ENCODE results near the gene RAPGEF5. TPM values are rescaled to one million over a fixed set of nuclear protein-coding genes. Genes with fewer than 3 reads are reported as not detected.
A peak's percentile ranks its signal among the peaks of the same experiment; 100 is the strongest.

Gene RAPGEF5
- total RNA-seq, 2 experiments from 2014 or later: 0.66 to 0.99 TPM

GRCh38 chr7:22301790-22302189 is 55.2 kb downstream of the RAPGEF5 start:
- H3K9me3 Mint-ChIP-seq (ENCODE audit: low read depth): no peaks in the 10 kb centered on the region
- H3K36me3 Mint-ChIP-seq: no peaks in the 10 kb centered on the region
- H3K27me3 Mint-ChIP-seq: peaks cover 33% of the 10 kb centered on the region
- H3K4me1 Mint-ChIP-seq: no peaks in the 10 kb centered on the region
- ATAC-seq: no peak
- no peak overlapping the region for H3K27ac Mint-ChIP-seq
- H3K4me3 Mint-ChIP-seq: no peak overlapping the region
- DNase-seq: no peak
- CTCF ChIA-PET: no interaction called here

GRCh38 chr7:22300839-22301238 is 56.1 kb downstream of the RAPGEF5 start:
- no peak overlapping the region for H3K4me3 Mint-ChIP-seq
- no peaks in the 10 kb centered on the region for H3K36me3 Mint-ChIP-seq
- no peaks in the 10 kb centered on the region for H3K4me1 Mint-ChIP-seq
- DNase-seq (no peak), ATAC-seq (no peak)
- peaks cover 33% of the 10 kb centered on the region for H3K27me3 Mint-ChIP-seq
- CTCF ChIA-PET: interaction anchor here (1.3 kb wide), 1 partner anchor 16 kb away, joined by 3 read pairs; no protein-coding TSS in a partner anchor
- no peaks in the 10 kb centered on the region for H3K9me3 Mint-ChIP-seq (ENCODE audit: low read depth)
- H3K27ac Mint-ChIP-seq: no peak overlapping the region

- Mint-ChIP-seq H3K27ac (no peak overlapping the region), H3K4me3 (no peak overlapping the region), H3K36me3 (no peaks in the 10 kb centered on the region), H3K4me1 (peaks cover 20% of the 10 kb centered on the region), H3K9me3 (ENCODE audit: low read depth) (no peaks in the 10 kb centered on the region), H3K27me3 (peaks cover 52% of the 10 kb centered on the region)
- CTCF ChIA-PET: interaction anchor here (1.5 to 1.8 kb wide), 2 partner anchors 187 to 189 kb away, joined by 3 read pairs; no protein-coding TSS in a partner anchor
- ATAC-seq (no peak), DNase-seq (no peak)
Measured at GRCh38 chr7:22296916-22297315, 60.0 kb downstream of the RAPGEF5 start.

GRCh38 chr7:22296265-22296566 is 60.7 kb downstream of the RAPGEF5 start:
- ATAC-seq: no peak
- peaks cover 59% of the 10 kb centered on the region for H3K27me3 Mint-ChIP-seq
- no peaks in the 10 kb centered on the region for H3K36me3 Mint-ChIP-seq

GRCh38 chr7:22295402-22296264 is 61.3 kb downstream of the RAPGEF5 start:
- Mint-ChIP-seq H3K27ac (no peak overlapping the region), H3K9me3 (ENCODE audit: low read depth) (no peaks in the 10 kb centered on the region), H3K4me1 (peaks cover 20% of the 10 kb centered on the region), H3K27me3 (peaks cover 65% of the 10 kb centered on the region), H3K4me3 (no peak overlapping the region), H3K36me3 (no peaks in the 10 kb centered on the region)
- ATAC-seq: peak; percentile 38
- CTCF ChIA-PET: interaction anchor here (1.0 to 1.8 kb wide), 3 partner anchors 184 to 187 kb away, joined by 3 read pairs; no protein-coding TSS in a partner anchor
- DNase-seq: no peak

More at GRCh38 chr7:22296265-22296566, 60.7 kb downstream of the RAPGEF5 start:
- no peak overlapping the region for H3K4me3 Mint-ChIP-seq
- H3K27ac Mint-ChIP-seq: no peak overlapping the region
- H3K9me3 Mint-ChIP-seq (ENCODE audit: low read depth): no peaks in the 10 kb centered on the region
- CTCF ChIA-PET: interaction anchor here (1.0 to 1.8 kb wide), 3 partner anchors 184 to 188 kb away, joined by 3 read pairs; no protein-coding TSS in a partner anchor
- peaks cover 20% of the 10 kb centered on the region for H3K4me1 Mint-ChIP-seq
- no peak for DNase-seq

GRCh38 chr7:22292531-22292930 is 64.4 kb downstream of the RAPGEF5 start:
- DNase-seq (peak; percentile 43), ATAC-seq (peak; percentile 88)
- Mint-ChIP-seq H3K4me3 (no peak overlapping the region), H3K36me3 (no peaks in the 10 kb centered on the region), H3K27ac (no peak overlapping the region), H3K9me3 (ENCODE audit: low read depth) (peaks cover 3% of the 10 kb centered on the region), H3K4me1 (peaks cover 24% of the 10 kb centered on the region), H3K27me3 (peaks cover 71% of the 10 kb centered on the region)
- CTCF ChIA-PET: interaction anchor here (1.1 to 2.1 kb wide), 3 partner anchors 30 to 183 kb away, joined by 3 to 11 read pairs (median 3); no protein-coding TSS in a partner anchor

GRCh38 chr7:22291977-22292376 is 65.0 kb downstream of the RAPGEF5 start:
- CTCF ChIA-PET: interaction anchor here (2.1 kb wide), 1 partner anchor 182 kb away, joined by 11 read pairs; no protein-coding TSS in a partner anchor
- no peak overlapping the region for H3K27ac Mint-ChIP-seq
- no peak overlapping the region for H3K4me3 Mint-ChIP-seq
- DNase-seq: no peak
- ATAC-seq: peak; percentile 18
- H3K9me3 Mint-ChIP-seq (ENCODE audit: low read depth): peaks cover 3% of the 10 kb centered on the region
- H3K36me3 Mint-ChIP-seq: no peaks in the 10 kb centered on the region
- H3K4me1 Mint-ChIP-seq: peaks cover 24% of the 10 kb centered on the region
- peaks cover 67% of the 10 kb centered on the region for H3K27me3 Mint-ChIP-seq

GRCh38 chr7:22288202-22288601 is 68.8 kb downstream of the RAPGEF5 start:
- ATAC-seq (no peak), DNase-seq (no peak)
- CTCF ChIA-PET: no interaction called here
- Mint-ChIP-seq H3K36me3 (no peaks in the 10 kb centered on the region), H3K4me3 (no peak overlapping the region), H3K27me3 (peaks cover 55% of the 10 kb centered on the region), H3K9me3 (ENCODE audit: low read depth) (peaks cover 3% of the 10 kb centered on the region), H3K27ac (no peak overlapping the region), H3K4me1 (peaks cover 15% of the 10 kb centered on the region)

GRCh38 chr7:22287412-22287811 is 69.5 kb downstream of the RAPGEF5 start:
- Mint-ChIP-seq H3K27ac (no peak overlapping the region), H3K4me3 (no peak overlapping the region), H3K4me1 (peaks cover 7% of the 10 kb centered on the region), H3K36me3 (no peaks in the 10 kb centered on the region), H3K9me3 (ENCODE audit: low read depth) (peaks cover 3% of the 10 kb centered on the region), H3K27me3 (peaks cover 54% of the 10 kb centered on the region)
- CTCF ChIA-PET: no interaction called here
- DNase-seq (no peak), ATAC-seq (no peak)

GRCh38 chr7:22286436-22286835 is 70.5 kb downstream of the RAPGEF5 start:
- no peak overlapping the region for H3K27ac Mint-ChIP-seq
- H3K36me3 Mint-ChIP-seq: no peaks in the 10 kb centered on the region
- CTCF ChIA-PET: no interaction called here
- H3K4me1 Mint-ChIP-seq: peaks cover 4% of the 10 kb centered on the region
- no peak for ATAC-seq
- H3K27me3 Mint-ChIP-seq: peaks cover 54% of the 10 kb centered on the region
- DNase-seq: no peak
- peaks cover 3% of the 10 kb centered on the region for H3K9me3 Mint-ChIP-seq (ENCODE audit: low read depth)
- H3K4me3 Mint-ChIP-seq: no peak overlapping the region

- CTCF ChIA-PET: no interaction called here
- H3K27ac Mint-ChIP-seq: no peak overlapping the region
- peaks cover 55% of the 10 kb centered on the region for H3K27me3 Mint-ChIP-seq
- ATAC-seq: no peak
- H3K4me1 Mint-ChIP-seq: no peaks in the 10 kb centered on the region
- no peaks in the 10 kb centered on the region for H3K36me3 Mint-ChIP-seq
- DNase-seq: no peak
- H3K9me3 Mint-ChIP-seq (ENCODE audit: low read depth): no peaks in the 10 kb centered on the region
- H3K4me3 Mint-ChIP-seq: no peak overlapping the region
Measured at GRCh38 chr7:22281481-22281880, 75.5 kb downstream of the RAPGEF5 start.

- H3K27ac Mint-ChIP-seq: no peak overlapping the region
- CTCF ChIA-PET: no interaction called here
- no peak overlapping the region for H3K4me3 Mint-ChIP-seq
- no peaks in the 10 kb centered on the region for H3K4me1 Mint-ChIP-seq
- no peak for DNase-seq
- no peaks in the 10 kb centered on the region for H3K36me3 Mint-ChIP-seq
- no peaks in the 10 kb centered on the region for H3K9me3 Mint-ChIP-seq (ENCODE audit: low read depth)
- no peak for ATAC-seq
- peaks cover 54% of the 10 kb centered on the region for H3K27me3 Mint-ChIP-seq
Measured at GRCh38 chr7:22280031-22280430, 76.9 kb downstream of the RAPGEF5 start.

- CTCF ChIA-PET: no interaction called here
- H3K9me3 Mint-ChIP-seq (ENCODE audit: low read depth): no peaks in the 10 kb centered on the region
Measured at GRCh38 chr7:22278660-22279059, 78.3 kb downstream of the RAPGEF5 start.

GRCh38 chr7:22277375-22277774 is 79.6 kb downstream of the RAPGEF5 start:
- DNase-seq (no peak), ATAC-seq (no peak)
- Mint-ChIP-seq H3K36me3 (no peaks in the 10 kb centered on the region), H3K4me1 (no peaks in the 10 kb centered on the region), H3K4me3 (no peak overlapping the region), H3K9me3 (ENCODE audit: low read depth) (no peaks in the 10 kb centered on the region), H3K27ac (no peak overlapping the region), H3K27me3 (peaks cover 52% of the 10 kb centered on the region)
- CTCF ChIA-PET: no interaction called here

More at GRCh38 chr7:22278660-22279059, 78.3 kb downstream of the RAPGEF5 start:
- H3K27me3 Mint-ChIP-seq: peaks cover 57% of the 10 kb centered on the region
- no peaks in the 10 kb centered on the region for H3K4me1 Mint-ChIP-seq
- no peak for ATAC-seq
- no peak overlapping the region for H3K27ac Mint-ChIP-seq
- no peak for DNase-seq
- H3K4me3 Mint-ChIP-seq: no peak overlapping the region
- H3K36me3 Mint-ChIP-seq: no peaks in the 10 kb centered on the region

Data from activated CD8-positive, alpha-beta memory T cell treated with anti-CD3 and anti-CD28 coated beads, Interleukin-2, amount 10 ng/mL, durations not matched to agents 7 days and 5 days (primary cell).